Epithelial cell of proximal tubule (primary cell): Measurements from ENCODE around the gene SMAP1. TPM values are rescaled to one million over a fixed set of nuclear protein-coding genes. Genes with fewer than 3 reads are reported as not detected.
A peak's percentile ranks its signal among the peaks of the same experiment; 100 is the strongest.
"Not testable (repeated sequence)": the region's sequence is repeated elsewhere in the genome, so short reads cannot be mapped to it uniquely, and the experiment has no call there.

Experiments
- DNase-seq: peaks from one replicate; pipeline ENCODE4 v3.0.0-alpha.2; 2011; ENCODE audit warnings: low read depth
- H3K4me3 ChIP-seq: 2 replicates; pipeline ENCODE4 v1.5.1; 2011; ENCODE audit warnings: low read depth, mild to moderate bottlenecking, low read length
- total RNA-seq: library from RNA; depleted of rRNA; stranded (reverse); fragments of >200 nt; gene quantifications from 2 replicates; pipeline ENCODE4 v1.2.3, GENCODE V29; 2015
- TF ChIP-seq, protein P1 (sequence below): conservative IDR thresholded peaks from 2 replicates; pipeline ENCODE4 v1.5.1; 2012; ENCODE audit warnings: low read depth, mild to moderate bottlenecking, low read length

The SMAP1 gene
- total RNA-seq, 1 donor from 2014 or later: 24.7 TPM

DNA sequence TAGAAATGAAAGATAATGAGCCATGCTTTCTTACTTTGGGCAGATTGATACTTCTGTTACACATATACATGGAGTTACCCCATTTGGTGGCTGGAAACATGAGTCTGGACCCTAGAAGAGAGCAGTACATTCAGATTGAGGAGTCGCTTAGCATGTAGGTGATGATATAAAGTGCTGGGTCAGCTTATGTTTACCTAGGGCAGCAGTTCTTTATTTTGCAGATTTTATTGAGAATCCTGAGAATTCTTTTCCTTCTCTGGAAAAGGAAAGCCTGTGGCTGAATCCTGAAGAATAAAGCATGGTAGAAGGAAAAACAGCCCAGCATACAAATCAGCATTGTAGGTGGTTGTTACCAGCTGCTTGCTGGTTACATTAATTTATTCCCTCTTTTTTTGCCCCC, 91.2 kb downstream of the SMAP1 start:
- DNase-seq: no peak
- TF ChIP-seq, protein P1, sequence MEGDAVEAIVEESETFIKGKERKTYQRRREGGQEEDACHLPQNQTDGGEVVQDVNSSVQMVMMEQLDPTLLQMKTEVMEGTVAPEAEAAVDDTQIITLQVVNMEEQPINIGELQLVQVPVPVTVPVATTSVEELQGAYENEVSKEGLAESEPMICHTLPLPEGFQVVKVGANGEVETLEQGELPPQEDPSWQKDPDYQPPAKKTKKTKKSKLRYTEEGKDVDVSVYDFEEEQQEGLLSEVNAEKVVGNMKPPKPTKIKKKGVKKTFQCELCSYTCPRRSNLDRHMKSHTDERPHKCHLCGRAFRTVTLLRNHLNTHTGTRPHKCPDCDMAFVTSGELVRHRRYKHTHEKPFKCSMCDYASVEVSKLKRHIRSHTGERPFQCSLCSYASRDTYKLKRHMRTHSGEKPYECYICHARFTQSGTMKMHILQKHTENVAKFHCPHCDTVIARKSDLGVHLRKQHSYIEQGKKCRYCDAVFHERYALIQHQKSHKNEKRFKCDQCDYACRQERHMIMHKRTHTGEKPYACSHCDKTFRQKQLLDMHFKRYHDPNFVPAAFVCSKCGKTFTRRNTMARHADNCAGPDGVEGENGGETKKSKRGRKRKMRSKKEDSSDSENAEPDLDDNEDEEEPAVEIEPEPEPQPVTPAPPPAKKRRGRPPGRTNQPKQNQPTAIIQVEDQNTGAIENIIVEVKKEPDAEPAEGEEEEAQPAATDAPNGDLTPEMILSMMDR: no peak
- H3K4me3 ChIP-seq: no peak overlapping the region

DNA sequence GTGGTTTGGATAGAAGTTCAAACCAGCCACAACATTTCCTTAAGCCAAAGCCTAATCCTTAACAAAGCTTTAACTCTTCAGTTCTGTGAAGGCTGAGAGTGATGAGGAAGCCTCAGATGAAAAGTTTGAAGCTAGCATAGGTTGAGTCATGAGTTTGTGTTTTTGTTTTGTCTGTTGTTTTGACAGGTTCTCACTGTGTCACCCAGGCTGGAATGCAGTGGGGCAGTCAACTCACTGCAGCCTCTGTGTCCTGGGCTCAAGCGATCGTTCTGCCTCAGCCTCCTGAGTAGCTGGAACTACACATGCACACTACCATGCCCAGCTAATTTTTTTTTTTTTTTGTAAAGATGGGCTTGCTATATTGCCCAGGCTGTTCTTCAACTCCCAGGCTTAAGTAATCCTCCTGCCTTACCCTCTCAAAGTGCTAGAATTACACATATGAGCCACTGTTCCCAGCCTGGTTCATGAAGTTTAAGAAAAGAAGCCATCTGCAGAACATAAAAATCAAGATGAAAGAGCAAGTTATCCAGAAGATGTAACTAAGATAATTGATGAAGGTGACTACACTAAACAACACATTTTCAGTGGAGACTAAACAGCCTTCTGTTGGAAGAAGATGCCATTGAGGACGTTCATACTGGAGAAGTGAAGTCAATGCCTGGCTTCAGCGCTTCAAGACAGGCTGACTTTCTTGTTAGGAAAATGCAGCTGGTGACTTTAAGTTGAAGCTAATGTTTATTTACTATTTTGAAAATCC, 96.2 kb downstream of the SMAP1 start:
- peak; percentile 3 for DNase-seq
- TF ChIP-seq, protein P1: no peak
- no peak overlapping the region for H3K4me3 ChIP-seq

DNA sequence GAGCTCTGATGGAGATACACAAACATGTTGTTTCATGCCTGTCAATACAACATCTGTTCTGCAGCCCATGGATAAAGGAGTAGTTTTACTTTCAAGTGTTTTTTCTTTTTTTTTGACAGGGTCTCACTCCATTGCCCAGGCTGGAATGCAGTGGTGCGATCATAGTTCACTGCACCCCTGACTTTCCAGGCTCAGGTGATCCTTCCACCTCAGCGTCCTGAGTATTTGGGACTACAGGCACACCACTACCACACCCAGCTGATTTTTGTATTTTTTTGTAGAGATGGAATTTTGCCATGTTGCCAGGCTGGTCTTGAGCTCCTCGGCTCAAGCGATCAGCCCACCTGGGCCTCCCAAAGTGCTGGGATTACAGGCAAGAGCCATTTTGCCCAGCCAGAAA, 97.0 kb downstream of the SMAP1 start:
- no peak overlapping the region for H3K4me3 ChIP-seq
- TF ChIP-seq, protein P1: no peak
- peak; percentile 2 for DNase-seq

DNA sequence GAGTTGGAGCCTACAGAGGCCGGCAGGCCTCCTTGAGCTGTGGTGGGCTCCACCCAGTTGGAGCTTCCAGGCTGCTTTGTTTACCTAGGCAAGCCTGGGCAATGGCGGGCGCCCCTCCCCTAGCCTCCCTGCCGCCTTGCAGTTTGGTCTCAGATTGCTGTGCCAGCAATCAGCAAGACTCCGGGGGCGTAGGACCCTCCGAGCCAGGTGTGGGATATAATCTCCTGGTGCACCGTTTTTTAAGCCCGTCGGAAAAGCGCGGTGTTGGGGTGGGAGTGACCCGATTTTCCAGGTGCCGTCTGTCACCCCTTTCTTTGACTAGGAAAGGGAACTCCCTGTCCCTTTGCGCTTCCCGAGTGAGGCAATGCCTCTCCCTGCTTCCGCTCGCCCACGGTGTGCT, 103.7 kb downstream of the SMAP1 start:
- H3K4me3 ChIP-seq, DNase-seq: not testable (repeated sequence)

DNA sequence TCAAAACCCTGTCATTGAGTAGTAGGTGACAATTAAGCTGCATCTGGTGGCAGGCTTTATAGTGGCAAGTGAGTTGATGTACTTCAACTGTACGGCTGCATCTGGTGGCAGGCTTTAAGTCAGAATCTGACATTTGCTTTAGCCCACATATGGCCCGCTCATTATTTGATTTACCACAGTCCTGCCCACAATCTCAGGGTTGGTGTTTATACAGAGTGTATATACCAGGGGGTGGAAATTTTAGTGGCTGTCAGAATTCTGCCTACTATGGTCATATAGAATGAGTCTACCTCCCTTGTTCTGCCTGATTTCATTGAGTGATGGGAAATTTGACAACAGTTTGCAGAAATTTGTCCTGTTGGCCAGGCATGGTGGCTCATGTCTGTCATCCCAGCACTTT, 112.3 kb downstream of the SMAP1 start:
- DNase-seq: no peak
- TF ChIP-seq, protein P1: no peak
- H3K4me3 ChIP-seq: no peak overlapping the region

DNA sequence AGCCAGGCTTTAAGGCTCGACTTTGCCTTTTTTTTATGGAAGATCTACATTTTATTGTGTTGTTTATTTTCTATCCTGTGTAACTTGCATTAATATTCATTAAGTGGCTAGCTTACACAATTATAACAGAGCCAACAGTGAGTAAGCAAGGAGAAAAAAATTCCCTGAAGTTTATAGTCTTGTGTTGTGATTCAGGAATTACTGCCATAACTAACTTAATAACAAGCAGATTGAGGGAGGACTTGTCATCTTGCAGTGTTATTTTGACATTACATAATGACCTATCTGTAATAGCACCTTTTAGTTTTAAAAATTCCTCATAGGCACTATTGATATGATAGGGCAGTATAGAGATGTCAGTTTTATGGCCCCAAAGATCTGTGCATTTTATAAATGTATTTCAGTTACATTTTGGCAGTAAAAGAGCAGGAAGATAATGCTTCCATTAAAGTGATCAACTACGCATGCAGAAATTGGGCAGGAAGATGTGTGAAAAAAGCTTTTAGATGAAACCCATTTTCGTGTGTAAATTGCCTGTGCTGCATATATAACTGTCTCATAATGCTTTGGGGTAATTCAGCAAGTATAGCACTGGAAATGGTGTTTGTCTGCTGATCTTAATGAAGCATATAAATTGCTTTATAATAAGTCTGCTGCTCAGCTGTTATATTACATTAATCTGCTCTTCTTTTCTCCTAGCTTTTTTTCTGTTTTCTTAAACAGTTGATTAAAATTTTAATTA, 123.0 kb downstream of the SMAP1 start:
- TF ChIP-seq, protein P1: no peak
- DNase-seq: no peak
- no peak overlapping the region for H3K4me3 ChIP-seq

DNA sequence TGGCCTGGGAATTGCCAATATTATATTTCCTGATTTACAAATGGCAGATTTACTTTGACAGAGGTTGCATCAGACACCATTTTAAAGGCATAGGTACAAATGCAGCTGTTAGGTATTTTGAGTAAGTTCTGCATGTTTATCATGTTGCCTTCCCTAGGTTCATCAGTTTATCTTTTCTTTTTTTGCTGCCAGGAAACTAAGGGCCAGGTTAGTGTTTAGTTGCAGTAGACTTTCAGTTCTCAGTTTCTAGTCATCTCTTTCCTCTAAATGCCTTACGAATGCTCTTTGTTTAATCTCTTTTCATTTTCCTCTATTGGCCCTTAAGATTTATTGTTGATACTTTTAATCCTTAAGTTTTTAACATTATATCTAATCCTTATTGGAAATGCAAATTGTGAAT, 129.9 kb downstream of the SMAP1 start:
- no peak for DNase-seq
- TF ChIP-seq, protein P1: no peak
- no peak overlapping the region for H3K4me3 ChIP-seq
